HG03135 (cell line): ENCODE results near the gene STX2.
"Not testable (repeated sequence)": the region's sequence is repeated elsewhere in the genome, so short reads cannot be mapped to it uniquely, and the experiment has no call there.

ENCODE experiments used
- ATAC-seq: cut with Tn5 transposase; IDR thresholded peaks from one replicate; pipeline ENCODE4 v1.9.1; 2021; ENCODE audit warnings: mild to moderate bottlenecking, moderate library complexity; ENCODE audit not compliant: unreplicated experiment

STX2 gene

DNA sequence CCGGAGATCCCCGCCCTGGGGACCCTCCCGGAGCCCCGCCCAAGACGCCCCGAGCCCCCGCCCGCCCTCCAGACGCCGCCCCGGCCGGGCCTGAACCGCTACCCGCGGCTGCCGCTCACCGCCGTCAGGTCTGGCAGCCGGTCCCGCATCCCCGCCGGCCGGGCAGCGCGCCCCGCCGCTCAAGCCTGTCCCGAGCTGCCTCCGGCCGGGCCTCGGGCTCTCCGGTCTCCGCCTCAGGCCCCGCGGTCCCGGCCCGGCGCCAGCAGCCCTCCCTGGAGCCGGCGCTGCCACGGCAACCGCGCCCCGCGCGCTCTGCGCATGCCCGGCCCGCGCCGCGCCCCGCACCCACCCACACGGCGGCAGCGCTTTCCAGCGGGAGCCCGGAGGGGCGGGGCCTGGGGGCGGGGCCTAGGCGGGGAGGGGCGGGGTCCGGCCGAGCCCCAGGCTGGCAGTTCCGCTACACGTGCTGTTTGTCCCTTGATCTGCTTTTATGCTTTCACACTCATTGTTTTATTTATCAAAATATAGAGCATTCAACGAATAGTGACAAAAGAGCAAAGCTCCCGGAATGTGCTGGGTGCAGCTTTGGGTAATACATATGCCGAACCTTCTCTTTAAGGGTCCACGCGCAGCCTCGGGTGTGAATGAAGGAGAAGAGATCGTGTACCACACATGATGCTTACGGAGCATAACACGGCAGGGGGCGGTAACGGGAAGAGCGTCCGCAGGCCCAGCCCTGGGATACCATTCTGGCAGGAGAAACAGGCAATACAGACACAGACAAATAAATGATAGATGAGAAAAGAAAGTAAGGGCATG lies at the start of gene STX2:
Gene STX2, minus strand, starts transcription at position 300 of the 819 bp plus-strand sequence. Its CDS starts 151 bp downstream, at position 149.
- ATAC-seq: peak; percentile 80

DNA sequence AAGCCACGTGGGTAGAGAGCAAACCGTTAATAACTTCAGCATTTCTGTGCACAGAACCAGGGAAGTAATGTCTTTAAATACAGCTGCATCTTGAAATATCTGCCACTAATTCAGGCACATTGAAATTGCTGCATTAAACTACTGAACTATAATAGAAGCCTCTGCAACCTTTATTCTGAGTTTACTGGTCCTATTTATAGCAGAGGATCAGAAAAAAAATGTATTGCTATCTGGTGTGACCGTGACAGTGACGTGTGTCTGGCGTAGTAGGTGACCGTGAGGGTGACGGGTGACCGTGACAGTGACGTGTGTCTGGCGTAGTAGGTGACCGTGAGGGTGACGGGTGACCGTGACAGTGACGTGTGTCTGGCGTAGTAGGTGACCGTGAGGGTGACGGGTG lies 48.1 kb upstream of the STX2 start:
- ATAC-seq: not testable (repeated sequence)

DNA sequence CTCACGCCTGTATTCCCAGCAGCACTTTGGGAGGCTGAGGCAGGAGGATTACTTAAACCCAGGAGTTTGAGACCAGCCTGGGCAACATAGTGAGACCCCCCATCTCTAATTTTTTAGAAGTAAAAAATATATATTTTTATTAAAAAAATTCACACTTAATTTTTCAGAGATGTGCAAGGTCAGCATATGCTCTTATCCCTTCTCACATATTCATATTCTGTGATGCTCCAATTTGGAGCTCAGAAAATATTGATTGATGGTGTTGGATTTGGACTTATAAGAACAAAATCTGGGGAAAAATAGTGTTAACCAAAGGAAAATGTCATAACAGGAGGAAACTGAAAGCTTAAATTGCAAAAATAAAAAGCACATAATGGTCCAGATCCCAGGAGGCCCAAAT lies 42.5 kb upstream of the STX2 start:
- ATAC-seq: no peak

DNA sequence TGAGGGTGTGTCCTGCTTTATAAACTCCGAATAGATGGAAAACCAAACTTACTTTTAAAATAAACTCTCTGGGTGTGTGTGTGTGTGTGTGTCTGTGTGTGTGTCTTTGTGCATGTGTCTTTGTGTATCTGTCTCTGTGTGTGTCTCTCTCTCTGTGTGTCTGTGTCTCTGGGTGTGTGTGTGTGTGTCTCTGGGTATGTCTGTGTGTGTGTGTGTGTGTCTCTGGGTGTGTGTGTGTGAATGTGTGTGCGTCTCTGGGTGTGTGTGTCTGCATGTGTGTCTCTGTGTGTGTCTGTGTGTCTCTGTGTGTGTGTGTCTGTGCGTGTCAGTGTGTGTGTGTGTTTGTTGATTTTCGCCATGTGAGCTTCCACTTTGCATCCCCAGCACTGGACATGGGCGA lies 42.0 kb upstream of the STX2 start:
- ATAC-seq: no peak

DNA sequence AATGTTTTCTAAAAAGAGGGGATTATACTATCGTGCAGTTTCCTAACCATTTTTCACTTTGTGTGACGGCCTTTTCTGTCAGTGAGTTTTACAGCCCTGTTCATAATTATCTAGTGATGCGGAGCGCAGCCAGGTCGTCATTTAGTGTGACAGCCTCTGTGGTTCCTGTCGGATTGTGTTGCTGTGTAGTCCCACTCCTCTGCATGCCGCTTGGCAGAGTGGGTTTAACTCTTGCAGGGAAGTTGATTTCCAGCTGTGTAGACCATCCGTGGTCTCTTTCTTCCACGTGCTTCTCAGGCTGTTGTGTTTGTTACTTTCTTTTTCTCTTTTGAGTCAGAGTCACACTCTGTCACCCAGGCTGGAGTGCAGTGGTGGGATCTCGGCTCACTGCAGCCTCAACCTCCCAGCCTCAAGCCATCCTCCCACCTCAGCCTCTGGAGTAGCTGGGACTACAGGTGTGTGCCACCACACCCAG lies 41.4 kb upstream of the STX2 start:
- peak; percentile 52 for ATAC-seq

DNA sequence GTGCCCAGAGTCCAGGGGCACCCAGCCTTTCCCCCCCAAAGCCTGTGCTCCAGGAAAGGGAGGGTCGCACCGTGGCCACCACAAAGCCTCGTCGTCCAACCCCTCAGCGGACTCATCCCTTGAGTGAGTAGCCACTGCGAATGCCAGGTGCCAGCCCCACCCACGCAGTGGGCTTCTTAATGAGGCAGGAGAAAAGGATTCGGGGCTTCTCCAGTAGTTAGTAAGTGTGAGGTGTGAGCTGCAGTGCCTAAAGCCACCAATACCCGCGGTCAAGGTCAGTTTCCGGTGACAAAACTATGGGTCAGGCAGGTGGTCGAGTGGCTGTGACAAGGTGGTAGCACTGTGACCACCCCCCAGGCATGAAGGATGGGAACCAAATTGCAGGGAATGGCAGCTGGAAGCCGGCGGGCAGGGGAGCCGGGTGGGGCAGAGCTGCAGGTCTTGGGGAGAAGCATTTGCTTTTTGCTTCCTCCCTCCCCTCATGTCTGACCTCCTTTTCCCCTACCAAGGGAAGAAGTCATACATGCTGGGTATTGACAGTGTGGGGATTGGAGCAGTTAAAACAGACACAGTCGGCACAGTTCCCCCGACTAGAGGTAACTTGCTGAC lies 40.8 kb upstream of the STX2 start:
- ATAC-seq: peak; percentile 5

DNA sequence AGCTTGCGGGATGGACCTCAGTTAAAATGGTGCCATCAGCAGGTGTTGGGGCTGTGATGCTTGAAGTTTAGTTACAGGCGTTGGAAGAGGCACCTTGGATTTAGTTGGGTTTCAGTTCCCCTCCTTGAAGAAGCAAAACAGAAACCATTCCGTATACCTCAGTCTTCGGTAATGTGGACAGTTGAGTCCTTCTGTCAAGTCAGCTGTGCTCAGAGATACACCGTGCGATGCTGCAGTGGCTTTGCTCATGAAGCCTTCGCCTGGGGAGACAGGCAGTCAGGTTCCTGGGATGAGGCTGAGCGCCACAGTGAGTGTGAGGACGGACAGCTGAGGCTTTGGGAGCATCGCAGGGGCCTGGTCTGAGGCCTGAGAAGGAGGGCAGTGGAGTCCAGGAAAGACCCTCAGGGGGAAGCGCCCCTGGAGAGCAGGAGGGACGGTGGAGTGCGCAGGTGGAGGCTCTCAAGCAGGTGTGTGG lies 40.2 kb upstream of the STX2 start:
- peak; percentile 73 for ATAC-seq

DNA sequence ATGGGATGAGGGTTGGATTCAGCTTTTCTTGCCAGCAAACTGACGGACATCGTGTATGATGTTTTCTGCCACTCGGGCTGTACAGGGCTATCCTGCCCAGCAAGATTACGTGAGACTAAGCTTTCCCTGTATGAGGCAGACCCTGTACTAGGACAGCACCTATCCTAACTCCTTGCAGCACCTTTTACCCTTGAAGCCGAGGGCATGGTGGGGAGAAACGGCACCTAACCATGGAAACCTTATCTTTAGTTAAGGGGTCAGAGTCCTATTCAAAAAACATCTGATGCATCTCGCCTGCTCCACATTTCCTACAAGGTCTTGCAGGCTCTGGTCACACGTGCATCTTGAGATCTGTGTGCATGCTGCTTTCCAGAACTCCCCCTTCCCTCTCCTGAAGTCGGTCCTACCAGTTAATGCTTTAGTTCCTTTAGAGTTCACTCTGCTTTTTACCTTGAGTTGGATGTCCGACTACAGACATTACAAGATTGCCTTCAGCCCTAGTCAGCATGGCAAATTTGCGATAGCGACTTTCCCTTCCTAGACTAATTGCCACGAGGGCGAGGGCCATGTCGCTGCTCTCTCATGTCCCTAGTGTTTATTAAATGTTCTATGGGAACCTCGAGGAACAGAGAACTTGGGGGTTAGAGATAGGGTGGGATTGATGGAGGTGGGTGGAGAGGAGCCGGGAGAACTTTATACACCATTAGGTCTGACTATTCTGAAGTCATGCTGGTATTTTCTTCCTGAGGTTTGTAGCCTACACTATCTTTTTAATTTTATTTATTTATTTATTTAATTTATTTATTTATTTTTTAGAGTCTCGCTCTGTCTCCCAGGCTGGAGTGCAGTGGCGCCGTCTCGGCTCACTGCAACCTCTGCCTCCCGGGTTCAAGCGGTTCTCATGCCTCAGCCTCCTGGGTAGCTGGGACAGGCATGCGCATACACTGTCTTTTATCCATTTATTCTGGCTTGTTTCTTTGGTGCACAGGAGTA lies 39.4 kb upstream of the STX2 start:
- ATAC-seq: no peak

DNA sequence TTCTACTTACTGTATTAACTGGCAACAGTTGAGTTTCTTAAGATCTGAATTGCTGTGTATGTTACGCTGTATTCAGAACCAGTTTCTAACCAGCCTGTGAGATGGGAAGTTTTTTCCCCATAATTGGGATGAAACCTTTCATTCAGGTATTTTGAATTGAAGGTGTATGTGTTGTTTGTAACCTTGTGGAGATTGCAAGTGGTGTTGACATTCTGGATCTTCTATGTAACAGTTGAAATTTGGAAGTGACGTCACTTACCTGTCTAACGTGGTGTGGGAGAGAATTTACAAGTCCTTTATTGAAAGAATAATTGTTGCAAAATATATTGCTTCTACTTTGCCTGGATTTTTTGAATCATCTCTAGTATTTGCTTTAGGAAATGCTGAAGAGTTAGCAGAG lies 38.3 kb upstream of the STX2 start:
- ATAC-seq: no peak

DNA sequence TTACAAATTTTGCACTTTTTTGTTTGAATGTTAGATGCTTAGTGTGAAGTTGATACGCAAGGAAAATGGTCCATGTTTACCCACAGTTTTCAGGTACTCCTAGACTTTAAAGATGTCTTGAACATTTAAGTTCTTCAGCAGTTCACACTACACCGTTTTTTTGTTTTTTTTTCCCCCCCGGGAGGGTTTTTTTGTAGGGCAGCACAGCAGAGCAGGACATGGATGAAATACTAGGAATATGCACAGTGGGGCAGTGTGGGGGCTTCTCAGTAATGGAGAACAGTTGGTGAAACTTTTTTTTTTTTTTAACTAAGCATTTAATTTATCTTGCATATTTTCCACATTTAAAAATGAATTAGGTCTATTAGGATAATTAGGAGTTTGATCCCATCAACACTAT lies 37.7 kb upstream of the STX2 start:
- ATAC-seq: no peak

DNA sequence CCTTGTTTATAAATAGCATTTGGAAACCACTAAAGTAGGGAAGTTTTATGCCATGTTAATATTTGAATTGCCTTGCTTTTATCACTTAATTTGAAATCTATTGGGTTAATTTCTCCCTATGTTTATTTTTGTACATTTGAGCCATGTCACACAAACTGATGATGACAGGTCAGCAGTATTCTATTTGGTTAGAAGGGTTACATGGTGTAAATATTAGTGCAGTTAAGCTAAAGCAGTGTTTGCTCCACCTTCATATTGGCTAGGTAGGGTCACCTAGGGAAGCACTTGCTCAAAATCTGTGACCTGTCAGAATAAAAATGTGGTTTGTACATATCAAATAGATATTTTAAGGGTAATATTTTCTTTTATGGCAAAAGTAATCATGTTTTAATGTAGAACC lies 37.2 kb upstream of the STX2 start:
- ATAC-seq: no peak

DNA sequence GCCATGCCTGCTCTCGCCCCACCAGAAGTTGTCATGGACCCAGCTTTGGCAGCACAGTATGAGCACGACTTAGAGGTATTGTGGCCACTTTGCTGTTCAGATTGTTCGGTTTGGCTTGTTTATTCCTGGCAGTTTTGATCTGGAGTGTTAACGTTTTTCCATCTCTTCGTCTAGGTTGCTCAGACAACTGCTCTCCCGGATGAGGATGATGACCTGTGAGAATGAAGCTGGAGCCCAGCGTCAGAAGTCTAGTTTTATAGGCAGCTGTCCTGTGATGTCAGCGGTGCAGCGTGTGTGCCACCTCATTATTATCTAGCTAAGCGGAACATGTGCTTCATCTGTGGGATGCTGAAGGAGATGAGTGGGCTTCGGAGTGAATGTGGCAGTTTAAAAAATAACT lies 36.7 kb upstream of the STX2 start:
- not testable (repeated sequence) for ATAC-seq

DNA sequence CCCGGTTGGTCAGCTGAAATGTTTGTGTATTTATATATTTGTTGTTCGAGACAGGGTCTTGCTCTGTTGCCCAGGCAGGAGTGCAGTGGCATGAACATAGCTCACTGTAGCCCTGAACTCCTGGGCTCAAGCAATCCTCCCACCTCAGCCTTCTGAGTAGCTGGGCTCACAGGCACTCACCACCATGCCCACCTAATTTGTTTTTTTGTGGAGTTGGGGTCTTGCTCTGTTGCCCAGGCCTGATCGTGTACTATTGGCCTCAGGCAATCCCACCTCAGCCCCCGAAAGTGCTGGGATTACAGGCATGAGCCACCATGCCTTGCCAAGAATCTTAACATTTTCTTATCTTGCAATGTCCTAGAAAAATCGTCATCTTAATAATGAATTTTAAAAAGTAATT lies 36.1 kb upstream of the STX2 start:
- ATAC-seq: no peak

DNA sequence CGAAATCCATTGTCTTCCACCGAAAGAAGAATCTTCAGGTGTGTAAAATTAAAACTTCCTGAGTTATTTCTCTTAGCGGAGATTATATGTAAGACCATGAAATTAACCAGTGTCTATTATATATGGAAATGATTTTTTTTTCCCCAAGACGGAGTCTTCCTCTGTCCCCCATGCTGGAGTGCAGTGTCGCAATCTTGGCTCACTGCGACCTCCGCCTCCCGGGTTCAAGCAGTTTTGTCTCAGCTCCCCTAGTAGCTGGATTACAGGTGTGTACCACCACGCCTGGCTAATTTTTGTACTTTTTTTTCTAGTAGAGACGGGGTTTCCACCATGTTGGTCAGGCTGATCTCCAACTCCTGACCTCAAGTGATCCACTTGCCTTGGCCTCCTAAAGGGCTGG lies 35.6 kb upstream of the STX2 start:
- no peak for ATAC-seq

DNA sequence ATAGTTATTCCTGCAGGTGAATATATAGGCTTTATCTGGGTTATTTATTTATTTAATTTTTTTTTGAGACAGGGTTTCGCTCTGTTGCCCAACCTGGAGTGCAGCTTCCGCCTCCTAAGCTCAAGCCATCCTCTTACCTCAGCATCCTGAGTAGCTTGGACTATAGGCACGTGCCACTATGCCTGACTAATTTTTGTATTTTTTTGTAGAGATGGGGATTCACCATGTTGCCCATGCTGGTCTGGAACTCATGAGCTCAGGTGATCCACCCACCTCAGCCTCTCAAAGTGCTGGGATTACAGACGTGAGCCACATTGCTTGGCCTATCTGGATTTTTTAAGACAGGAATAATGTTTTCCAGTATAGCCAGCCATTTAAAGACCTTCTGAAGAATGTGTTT lies 34.8 kb upstream of the STX2 start:
- no peak for ATAC-seq

DNA sequence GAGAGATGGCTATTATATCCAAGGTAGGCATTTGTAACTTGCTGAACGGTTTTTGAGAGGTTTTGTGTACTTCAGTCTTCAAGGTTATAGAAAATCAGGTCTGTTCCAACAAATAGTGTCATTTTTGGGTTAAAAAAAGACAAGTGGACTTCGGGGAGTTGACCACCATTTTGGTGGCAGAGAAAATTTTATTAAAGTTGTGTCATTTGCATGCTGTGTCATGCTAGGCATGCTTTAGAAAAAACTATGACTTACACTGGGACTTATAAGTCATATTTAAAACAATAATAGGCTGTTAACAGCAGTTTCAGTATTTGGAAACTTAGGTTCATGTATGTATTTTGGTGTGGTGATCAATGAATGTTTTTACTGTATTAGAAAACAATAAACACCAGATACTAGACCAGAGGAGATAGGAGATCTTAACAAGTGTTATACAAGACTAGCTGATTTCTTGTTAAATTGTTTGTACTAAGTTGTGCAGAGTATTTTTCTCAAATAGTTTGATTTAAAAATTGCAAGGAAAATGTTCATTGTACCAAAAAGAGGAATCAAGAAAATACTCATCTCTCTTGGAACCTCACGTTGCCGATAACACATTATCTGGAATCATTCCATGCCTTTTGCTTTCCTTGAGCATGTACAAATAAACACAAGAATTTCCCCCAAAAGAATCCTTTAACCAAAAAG lies 34.2 kb upstream of the STX2 start:
- ATAC-seq: no peak

DNA sequence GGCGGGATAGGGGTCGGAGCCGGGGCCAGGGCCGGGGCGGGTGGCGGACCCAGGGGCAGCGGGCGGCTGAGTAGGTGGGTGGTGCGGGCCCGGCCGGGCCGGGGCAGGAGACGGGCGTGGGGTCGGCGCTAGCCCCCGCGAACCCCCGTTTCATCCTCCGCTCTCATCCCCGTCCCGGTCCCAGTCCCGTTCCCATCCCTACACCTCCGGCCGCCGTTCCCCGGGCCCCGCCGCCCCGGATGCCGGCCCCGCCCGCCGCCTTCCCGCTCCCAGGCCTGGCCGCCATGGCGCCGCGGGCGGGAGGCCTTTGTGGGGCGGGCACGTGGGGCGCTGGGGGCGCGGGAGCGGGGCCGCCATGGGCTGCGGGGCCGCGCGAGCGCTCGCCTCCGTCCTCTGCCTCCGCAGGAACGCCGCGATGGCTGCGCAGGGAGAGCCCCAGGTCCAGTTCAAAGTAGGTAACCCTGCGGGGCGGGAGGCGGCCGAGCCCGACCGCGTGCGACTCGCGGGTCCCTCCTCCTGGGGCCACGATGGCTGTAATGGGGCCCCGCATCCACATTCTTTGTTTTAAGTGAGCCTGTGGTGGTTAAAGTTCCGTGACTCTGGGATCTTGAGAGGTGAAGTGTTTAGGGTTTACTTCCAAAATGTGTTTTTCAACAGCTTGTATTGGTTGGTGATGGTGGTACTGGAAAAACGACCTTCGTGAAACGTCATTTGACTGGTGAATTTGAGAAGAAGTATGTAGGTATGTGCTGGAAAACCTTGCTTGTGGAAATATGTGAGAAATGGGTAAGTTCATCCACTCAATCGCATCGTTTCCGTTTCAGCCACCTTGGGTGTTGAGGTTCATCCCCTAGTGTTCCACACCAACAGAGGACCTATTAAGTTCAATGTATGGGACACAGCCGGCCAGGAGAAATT lies 33.4 kb upstream of the STX2 start:
- peak; percentile 36 for ATAC-seq

DNA sequence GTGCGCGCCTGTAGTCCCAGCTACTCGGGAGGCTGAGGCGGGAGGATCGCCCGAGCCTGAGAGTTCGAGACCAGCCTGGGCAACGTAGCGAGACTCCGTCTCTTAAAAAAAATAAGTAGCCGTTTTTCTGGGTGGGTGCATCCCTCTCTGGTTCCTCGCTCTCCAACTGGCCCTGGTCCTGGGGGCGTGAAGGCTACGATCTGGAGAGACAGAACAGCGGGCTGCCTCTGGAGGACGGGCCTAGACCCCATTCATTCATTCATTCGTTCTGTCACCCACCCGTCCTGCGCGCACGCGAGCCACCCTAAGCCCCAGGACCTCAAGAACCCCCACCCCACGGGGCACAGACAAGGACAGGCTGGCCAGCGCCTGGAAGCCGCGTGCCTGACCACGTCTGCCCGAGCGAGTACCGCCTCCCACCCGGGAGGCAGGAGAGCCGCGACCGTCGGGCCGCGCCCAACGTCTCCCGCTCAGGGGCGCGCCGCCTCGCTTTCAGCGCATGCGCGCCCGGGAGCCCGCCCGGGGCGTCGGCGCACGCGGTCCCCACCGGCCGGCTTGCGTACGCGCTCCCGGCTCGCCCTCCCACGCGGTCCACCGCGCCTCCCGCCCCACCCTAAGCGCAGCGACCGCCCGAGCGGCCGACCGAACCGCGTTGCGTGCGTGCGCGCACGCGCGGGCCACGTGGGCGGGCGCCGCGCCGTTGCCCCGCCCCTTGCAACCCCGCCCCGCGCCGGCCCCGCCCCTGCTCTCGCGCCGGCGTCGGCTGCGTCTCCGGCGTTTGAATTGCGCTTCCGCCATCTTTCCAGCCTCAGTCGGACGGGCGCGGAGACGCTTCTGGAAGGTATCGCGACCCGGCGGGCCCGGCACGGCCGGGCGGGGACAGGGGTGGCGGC lies 32.5 kb upstream of the STX2 start, which contains the start of gene RAN:
Gene RAN, plus strand, starts transcription at position 781 of the 893 bp plus-strand sequence. CDS start 528 bp downstream, outside the sequence.
- peak; percentile 66 for ATAC-seq
